Measurements from ENCODE around the gene NPIPB2.

NPIPB2 gene

DNA sequence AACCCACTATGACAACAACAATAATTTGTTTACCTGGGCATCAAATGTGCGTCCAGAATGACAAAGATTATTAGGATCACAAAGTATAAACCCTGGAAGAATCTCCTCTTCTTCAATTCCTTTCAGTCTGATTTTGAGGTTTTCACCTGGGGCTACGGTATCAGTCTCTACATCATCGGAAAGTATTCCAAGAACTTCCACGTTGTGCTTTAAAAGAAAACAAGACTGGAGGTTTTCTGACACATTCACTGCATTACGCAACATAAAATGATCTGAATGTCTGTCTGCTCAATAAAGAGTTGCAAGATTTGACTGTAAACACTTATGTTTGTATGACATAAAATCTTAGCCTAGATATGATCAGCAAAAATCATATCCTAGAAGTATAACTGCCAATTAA lies 64.5 kb downstream of the NPIPB2 start:
- peak; percentile 41 for DNase-seq (ENCODE audit: low read depth)
- TF ChIP-seq, protein P1, sequence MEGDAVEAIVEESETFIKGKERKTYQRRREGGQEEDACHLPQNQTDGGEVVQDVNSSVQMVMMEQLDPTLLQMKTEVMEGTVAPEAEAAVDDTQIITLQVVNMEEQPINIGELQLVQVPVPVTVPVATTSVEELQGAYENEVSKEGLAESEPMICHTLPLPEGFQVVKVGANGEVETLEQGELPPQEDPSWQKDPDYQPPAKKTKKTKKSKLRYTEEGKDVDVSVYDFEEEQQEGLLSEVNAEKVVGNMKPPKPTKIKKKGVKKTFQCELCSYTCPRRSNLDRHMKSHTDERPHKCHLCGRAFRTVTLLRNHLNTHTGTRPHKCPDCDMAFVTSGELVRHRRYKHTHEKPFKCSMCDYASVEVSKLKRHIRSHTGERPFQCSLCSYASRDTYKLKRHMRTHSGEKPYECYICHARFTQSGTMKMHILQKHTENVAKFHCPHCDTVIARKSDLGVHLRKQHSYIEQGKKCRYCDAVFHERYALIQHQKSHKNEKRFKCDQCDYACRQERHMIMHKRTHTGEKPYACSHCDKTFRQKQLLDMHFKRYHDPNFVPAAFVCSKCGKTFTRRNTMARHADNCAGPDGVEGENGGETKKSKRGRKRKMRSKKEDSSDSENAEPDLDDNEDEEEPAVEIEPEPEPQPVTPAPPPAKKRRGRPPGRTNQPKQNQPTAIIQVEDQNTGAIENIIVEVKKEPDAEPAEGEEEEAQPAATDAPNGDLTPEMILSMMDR (conservative IDR thresholded peaks at IDR 0.05; ENCODE audit: control insufficient read depth, insufficient read depth, low read depth, low read length), result no peak
- H3K4me3 ChIP-seq (ENCODE audit: control insufficient read depth, low read depth, low read length), result no peak overlapping the region

Data from fibroblast of mammary gland (primary cell).